Muscle layer of colon (tissue), 2 donors: Measurements from ENCODE around the gene ANKRD29.
"Not testable (repeated sequence)": the region's sequence is repeated elsewhere in the genome, so short reads cannot be mapped to it uniquely, and the experiment has no call there.

Source experiments
- H3K27ac ChIP-seq: one replicate; pipeline ENCODE4 v1.7.0; 2013; ENCODE audit warnings: low read depth, mild to moderate bottlenecking, low read length, moderate library complexity
- H3K27me3 ChIP-seq, 2 donors: one replicate each; pipeline ENCODE4 v1.7.0; 2013; ENCODE audit warnings: low read length in 2 of 2, mild to moderate bottlenecking in 2 of 2; ENCODE audit not compliant: insufficient read depth in 2 of 2, control insufficient read depth in 1 of 2
- H3K36me3 ChIP-seq: one replicate; pipeline ENCODE4 v1.7.0; 2013; ENCODE audit warnings: mild to moderate bottlenecking, low read length; ENCODE audit not compliant: insufficient read depth
- H3K4me1 ChIP-seq: one replicate; pipeline ENCODE4 v1.7.0; 2013; ENCODE audit warnings: mild to moderate bottlenecking, low read length; ENCODE audit not compliant: insufficient read depth
- H3K4me3 ChIP-seq, 2 donors: one replicate each; pipeline ENCODE4 v1.7.0; 2013; ENCODE audit warnings: low read length in 2 of 2, low read depth in 1 of 2, mild to moderate bottlenecking in 1 of 2, moderate library complexity in 1 of 2
- H3K9ac ChIP-seq: one replicate; pipeline ENCODE4 v1.7.0; 2013; ENCODE audit warnings: low read length
- H3K9me3 ChIP-seq: one replicate; pipeline ENCODE4 v1.7.0; 2013; ENCODE audit warnings: mild to moderate bottlenecking, low read length
- donor health status: abdominal sarcoma.
- donor health status: Adenocarcinoma of cecum.

ANKRD29 gene

DNA sequence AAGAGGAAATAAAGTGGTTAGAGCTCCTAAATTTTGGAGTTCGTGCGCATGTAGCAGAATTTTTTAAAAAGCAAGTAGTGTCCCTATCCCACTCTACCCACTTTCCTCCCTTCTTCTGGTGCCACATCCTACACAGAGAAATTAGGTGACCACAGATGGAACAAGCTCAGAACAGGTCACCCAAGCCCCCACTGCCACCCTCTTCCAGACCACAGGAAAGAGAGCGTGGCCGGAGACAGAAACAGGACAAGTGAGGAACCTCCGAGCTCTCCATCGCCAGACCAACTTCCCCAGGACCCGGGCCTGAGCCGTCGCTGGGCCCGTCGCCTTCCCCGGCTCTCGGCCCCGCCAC lies 76.8 kb downstream of the ANKRD29 start:
- H3K27me3 ChIP-seq = no peaks in the 10 kb centered on the region
- peaks cover 4% of the 10 kb centered on the region for H3K36me3 ChIP-seq
- peak overlapping the region; percentile 84 to 90 for H3K4me3 ChIP-seq
- H3K9me3 ChIP-seq = no peaks in the 10 kb centered on the region
- H3K9ac ChIP-seq = peak overlapping the region; percentile 96
- H3K27ac ChIP-seq = peak overlapping the region; percentile 94
- peaks cover 24% of the 10 kb centered on the region for H3K4me1 ChIP-seq

DNA sequence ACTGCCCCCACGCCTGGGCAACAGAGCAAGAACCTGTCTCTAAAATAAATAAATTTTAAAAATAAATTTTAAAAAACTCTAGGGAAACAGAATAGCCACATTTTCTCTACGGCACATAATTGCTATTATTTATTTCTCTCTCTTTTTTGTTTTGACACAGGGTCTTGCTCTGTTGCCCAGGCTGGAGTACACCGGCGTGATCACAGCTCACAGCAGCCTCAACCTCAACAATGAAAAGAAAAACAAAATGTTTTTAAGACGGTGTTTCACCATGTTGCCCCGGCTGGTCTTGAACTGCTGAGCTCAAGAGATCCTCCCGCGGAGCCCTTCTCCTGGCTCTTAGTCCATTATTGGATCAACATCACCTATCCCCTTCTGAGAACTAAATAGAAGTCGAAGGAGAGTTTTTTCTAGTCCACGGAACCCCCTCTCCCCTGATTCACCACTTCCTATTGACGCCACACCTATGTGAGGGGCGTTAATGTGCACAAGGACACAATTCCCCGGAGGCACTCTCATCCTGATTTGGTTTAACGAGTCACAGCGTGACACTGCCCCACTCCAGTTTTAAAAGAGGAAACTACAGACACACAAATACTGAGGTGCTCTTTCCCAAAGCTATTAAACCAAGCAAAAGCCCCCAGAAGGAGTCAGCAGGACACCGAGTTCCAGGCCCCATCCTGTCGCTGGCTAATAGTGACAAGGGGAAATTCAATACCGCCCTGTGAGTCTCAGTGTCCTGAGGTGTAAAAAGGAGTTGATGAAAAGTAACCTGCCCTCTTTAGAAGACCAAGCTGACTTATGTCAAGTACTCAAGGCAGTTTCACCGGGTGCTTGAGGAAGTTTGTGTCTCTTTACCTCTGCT lies 77.5 kb downstream of the ANKRD29 start:
- H3K4me1 ChIP-seq = peaks cover 24% of the 10 kb centered on the region
- no peaks in the 10 kb centered on the region for H3K9me3 ChIP-seq
- peak overlapping the region; percentile 94 for H3K27ac ChIP-seq
- H3K36me3 ChIP-seq = peaks cover 11% of the 10 kb centered on the region
- peak overlapping the region; percentile 84 to 90 for H3K4me3 ChIP-seq
- peak overlapping the region; percentile 96 for H3K9ac ChIP-seq
- H3K27me3 ChIP-seq = no peaks in the 10 kb centered on the region

DNA sequence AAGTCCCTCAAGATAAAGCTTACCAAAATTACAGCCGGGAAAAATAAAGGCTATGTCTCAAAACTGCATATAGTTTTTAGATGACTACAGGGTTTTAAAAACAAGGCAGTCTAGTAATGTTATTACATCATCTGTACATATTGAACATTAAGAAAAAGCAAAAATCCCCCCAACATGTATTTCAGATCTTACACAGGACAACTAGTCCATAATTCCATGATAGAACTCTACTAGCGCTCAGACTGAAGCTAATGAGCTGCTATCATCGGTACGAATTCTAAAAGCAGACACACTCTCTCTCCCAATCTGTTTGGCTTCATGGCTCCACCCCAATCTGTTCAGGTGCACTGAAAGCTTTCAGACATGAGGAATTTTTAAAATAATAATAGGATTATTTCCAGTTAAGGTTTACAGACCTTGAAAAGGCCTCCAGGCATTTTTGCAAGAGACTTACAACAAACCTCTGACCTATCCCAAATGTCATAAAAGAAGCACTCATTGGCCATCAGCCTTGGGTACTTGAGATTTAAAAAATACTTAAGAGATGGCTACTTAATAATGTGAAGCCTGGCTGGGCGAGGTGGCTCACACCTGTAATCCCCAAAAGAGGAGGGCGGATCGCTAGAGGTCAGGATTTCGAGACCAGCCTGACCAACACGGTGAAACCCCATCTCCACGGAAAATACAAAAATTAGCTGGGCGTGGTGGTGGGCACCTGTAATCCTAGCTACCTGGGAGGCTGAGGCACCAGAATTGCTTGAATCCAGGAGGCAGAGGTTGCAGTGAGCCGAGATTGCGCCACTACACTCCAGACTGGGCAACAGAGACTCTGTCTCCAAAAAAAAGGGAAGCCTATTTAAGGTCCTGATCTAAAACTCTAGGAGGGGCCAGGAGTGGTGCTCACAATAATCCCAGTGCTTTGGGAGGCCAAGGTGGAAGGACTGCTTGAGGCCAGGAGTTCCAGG lies 78.4 kb downstream of the ANKRD29 start:
- Histone ChIP-seq H3K4me3 (no peak overlapping the region), H3K27ac (no peak overlapping the region)

DNA sequence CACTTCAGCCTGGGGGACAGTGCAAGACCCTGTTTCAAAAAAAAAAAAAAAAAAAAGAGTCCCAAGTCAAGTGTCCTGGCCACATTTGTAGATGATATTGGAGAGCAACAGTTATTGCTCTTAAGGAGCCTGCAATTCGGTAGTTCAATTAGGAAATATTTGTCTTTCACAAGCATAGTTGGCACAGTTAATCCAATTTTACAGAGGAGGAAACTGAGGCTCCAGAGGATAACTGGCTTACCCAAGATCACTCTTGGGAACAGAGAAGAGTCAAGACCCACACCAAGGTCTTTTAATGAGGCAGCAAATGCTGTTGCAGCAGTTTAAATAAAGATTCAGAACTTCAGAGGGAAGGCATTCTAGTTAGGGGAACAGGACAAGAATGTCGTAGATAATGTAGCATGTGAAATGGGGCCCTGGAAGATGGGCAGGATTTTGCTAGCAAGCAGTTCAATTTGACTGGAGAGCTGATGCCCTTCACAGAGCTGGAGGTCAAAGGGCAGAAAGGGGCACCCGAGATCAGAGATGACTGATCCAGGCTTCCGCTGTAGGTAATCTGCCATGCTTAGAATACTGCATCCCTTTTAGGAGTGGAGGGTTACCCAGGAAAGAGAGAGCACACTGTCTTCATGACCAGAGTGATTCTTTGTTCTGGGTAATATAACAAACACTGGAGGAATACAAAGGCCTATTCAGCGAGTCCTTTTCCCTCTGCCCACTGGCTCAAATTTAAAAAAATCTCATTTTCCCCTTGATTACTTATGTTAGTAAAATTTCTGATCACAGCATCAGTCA lies 79.4 kb downstream of the ANKRD29 start:
- peaks cover 11% of the 10 kb centered on the region for H3K36me3 ChIP-seq
- no peak overlapping the region for H3K9ac ChIP-seq
- H3K4me3 ChIP-seq = no peak overlapping the region
- H3K27me3 ChIP-seq = no peaks in the 10 kb centered on the region
- peaks cover 24% of the 10 kb centered on the region for H3K4me1 ChIP-seq
- H3K9me3 ChIP-seq = no peaks in the 10 kb centered on the region
- no peak overlapping the region for H3K27ac ChIP-seq

More for the DNA sequence above, 78.4 kb downstream of the ANKRD29 start:
- no peaks in the 10 kb centered on the region for H3K27me3 ChIP-seq
- H3K9ac ChIP-seq = no peak overlapping the region
- peaks cover 11% of the 10 kb centered on the region for H3K36me3 ChIP-seq
- H3K4me1 ChIP-seq = peaks cover 24% of the 10 kb centered on the region
- no peaks in the 10 kb centered on the region for H3K9me3 ChIP-seq

DNA sequence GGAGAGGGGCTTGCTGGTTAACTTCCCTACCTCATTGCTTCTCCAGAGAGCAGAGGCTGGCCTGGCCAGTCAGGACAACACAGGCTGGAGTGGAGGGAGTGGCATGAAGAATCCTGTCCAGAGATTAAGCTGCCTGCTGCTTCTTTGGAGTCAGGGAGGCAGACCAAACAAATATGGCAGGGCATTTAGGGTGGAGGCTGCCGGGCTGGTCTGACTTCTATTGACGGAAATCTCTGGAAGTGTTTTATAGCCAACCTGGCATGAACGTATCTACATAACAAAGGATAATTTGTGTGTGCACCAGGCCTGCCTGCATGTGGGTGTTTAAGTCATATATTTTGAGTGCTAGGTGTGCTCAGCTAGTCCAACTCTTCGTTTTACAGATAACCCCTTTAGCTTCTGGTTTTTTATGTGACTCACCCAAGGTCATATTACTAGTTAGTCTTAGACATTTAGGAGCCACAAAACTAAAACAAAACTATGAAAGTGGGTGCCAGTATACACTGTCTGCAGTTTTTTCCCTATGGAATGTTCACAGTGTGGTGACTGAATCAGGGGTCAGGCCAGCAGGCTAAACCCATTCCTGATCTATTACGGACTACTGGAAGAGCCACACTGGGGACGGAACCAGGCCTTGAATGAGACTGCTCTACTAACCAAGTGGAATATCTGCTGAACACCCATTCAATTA lies 81.9 kb downstream of the ANKRD29 start:
- H3K27ac ChIP-seq = no peak overlapping the region
- H3K9me3 ChIP-seq = no peaks in the 10 kb centered on the region
- peaks cover 18% of the 10 kb centered on the region for H3K4me1 ChIP-seq
- no peaks in the 10 kb centered on the region for H3K27me3 ChIP-seq
- H3K9ac ChIP-seq = no peak overlapping the region
- no peak overlapping the region for H3K4me3 ChIP-seq
- peaks cover 11% of the 10 kb centered on the region for H3K36me3 ChIP-seq

DNA sequence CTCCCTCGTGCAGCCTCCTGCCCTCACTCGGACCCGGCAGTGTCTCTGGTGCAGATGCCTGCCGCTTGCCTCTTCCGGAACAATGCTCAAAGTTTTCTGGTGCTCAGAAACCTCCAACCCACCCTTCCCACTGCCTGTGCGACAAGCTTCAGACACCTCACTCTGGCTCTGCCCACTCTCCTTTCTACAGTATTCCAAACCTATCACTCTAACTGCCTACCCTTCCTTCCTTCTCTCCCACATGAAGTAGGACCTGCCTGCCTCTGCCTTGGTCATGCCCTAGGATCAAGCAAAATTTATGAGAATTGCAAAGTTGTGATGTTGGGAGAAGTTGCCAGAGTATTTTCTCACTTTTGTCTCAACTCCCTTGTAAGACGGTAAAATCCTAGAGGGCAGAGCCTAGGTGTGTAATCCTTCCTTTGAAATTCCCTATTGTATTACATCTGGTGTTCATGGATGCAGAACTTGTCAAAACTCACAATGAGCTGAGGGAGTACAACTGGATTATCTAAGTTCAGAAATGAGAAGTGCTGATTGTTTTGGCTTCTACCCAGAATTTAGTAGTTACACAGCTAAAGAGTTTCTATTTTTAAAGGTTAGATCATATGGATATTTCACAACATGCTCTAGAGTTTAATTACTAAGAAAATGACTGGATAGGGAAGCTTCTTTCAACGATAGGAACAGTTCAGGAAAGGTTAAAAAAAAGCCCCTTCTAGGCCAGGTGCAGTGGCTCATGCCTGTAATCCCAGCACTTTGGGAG lies 83.6 kb downstream of the ANKRD29 start:
- H3K27ac ChIP-seq = no peak overlapping the region
- H3K4me1 ChIP-seq = peaks cover 9% of the 10 kb centered on the region
- peaks cover 11% of the 10 kb centered on the region for H3K36me3 ChIP-seq
- no peaks in the 10 kb centered on the region for H3K9me3 ChIP-seq
- no peaks in the 10 kb centered on the region for H3K27me3 ChIP-seq
- H3K9ac ChIP-seq = no peak overlapping the region
- no peak overlapping the region for H3K4me3 ChIP-seq

DNA sequence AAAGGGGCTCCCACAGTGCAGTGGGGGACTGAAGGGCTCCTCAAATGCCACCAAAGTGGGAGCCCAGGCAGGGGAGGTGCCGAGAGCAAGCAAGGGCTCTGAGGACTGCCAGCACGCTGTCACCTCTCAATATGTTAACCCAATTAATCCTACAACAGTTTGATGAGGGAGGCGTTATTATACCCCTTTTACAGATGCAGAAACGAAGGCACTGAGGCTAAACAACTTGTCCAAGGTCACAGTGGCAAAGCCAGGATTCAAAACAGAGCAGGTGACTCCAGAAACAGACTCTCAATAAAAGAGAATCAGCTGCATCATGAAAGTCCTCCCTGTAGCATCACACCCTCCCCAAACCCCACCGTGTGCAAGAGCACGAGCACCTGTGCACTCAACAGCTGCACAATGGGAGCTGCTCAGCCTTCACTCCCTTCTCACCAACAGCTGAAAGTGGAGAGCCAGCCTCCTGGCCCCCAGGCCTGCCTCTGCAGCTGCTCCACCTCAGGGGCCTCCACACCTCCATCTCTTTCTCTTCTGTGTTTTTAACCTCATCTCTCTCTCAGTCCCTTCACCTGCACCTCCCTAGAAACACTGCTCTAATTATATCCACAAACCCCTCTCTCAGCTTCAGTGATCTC lies 84.5 kb downstream of the ANKRD29 start:
- H3K27me3 ChIP-seq = no peaks in the 10 kb centered on the region
- no peak overlapping the region for H3K9ac ChIP-seq
- no peak overlapping the region for H3K4me3 ChIP-seq
- no peaks in the 10 kb centered on the region for H3K9me3 ChIP-seq
- H3K27ac ChIP-seq = no peak overlapping the region
- peaks cover 6% of the 10 kb centered on the region for H3K4me1 ChIP-seq
- peaks cover 9% of the 10 kb centered on the region for H3K36me3 ChIP-seq

DNA sequence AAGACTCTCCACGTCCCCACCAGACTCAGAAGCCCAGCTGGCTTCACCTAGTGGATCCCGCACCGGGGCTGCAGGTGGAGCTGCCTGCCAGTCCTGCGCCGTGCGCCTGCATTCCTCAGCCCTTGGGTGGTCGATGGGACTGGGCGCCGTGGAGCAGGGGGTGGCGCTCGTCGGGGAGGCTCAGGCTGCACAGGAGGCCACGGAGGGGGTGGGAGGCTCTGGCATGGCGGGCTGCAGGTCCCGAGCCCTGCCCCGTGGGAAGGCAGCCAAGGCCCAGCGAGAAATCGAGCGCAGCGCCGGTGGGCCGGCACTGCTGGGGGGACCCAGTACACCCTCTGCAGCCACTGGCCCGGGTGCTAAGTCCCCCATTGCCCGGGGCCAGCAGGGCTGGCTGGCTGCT lies 85.2 kb downstream of the ANKRD29 start:
- not testable (repeated sequence) for H3K27me3 ChIP-seq, H3K27ac ChIP-seq, H3K9me3 ChIP-seq, H3K4me3 ChIP-seq, H3K9ac ChIP-seq, H3K4me1 ChIP-seq
- peaks cover 11% of the 10 kb centered on the region for H3K36me3 ChIP-seq

DNA sequence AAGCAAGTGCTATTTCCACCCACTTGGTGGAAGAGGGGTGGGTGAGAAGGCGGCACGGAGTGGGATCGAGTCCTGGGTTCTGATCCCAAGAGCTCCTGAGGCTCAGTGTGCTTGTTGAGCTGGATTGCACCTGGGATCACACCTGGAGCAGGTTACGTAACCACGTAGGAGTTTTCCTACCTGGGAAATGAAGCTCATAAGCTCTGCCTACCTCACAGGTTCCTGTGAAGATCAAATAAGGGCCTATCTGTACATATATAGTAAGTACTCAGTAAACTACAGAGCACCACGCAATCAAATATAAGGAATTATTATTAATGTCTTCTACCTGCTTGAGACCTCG lies 87.4 kb downstream of the ANKRD29 start:
- Histone ChIP-seq H3K9me3 (no peaks in the 10 kb centered on the region), H3K36me3 (peaks cover 14% of the 10 kb centered on the region), H3K4me3 (no peak overlapping the region), H3K27ac (no peak overlapping the region), H3K27me3 (no peaks in the 10 kb centered on the region), H3K4me1 (peaks cover 6% of the 10 kb centered on the region), H3K9ac (no peak overlapping the region)
